Measurements from ENCODE around the gene ZDHHC14.

The ZDHHC14 gene

DNA sequence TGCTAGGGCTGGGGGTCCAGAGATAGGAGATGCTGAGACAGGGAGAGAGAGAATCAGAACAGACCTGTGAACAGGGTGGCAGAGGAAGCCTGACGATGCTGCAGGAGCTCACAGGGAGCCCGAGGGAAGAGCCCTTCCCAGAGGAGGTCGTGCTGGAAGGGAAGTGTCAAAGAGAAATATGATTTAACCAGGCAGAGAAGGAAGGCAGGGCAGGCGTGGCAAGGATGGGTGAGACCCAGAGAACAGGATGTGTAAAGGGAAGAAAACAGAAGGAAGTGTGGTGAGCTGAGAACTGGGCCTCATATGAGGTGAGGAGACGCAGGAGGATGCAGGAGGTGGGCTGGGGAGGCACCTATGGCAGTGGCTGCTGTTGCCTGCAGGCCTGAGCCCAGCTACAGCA is 105.6 kb downstream of the ZDHHC14 start:
- H3K9ac ChIP-seq (ENCODE audit: low read depth in 1 of 2, low read length in 2 of 2), result no peak overlapping the region
- peaks cover 0 to 3% of the 10 kb centered on the region in 2 donors for H3K4me1 ChIP-seq (ENCODE audit: control insufficient read depth in 2 of 2, insufficient read depth in 2 of 2, low read length in 2 of 2)
- H3K27me3 ChIP-seq (ENCODE audit: control insufficient read depth in 2 of 2, insufficient read depth in 2 of 2, low read length in 2 of 2), result no peaks in the 10 kb centered on the region
- no peak overlapping the region for H3K4me3 ChIP-seq (ENCODE audit: low read length in 2 of 2)
- no peaks in the 10 kb centered on the region for H3K36me3 ChIP-seq (ENCODE audit: control insufficient read depth in 2 of 2, insufficient read depth in 2 of 2, low read length in 2 of 2)
- H3K27ac ChIP-seq (ENCODE audit: low read depth in 2 of 2, low read length in 2 of 2), result no peak overlapping the region
- H3K9me3 ChIP-seq (ENCODE audit: control insufficient read depth in 2 of 2, low read length in 2 of 2), result no peaks in the 10 kb centered on the region

DNA sequence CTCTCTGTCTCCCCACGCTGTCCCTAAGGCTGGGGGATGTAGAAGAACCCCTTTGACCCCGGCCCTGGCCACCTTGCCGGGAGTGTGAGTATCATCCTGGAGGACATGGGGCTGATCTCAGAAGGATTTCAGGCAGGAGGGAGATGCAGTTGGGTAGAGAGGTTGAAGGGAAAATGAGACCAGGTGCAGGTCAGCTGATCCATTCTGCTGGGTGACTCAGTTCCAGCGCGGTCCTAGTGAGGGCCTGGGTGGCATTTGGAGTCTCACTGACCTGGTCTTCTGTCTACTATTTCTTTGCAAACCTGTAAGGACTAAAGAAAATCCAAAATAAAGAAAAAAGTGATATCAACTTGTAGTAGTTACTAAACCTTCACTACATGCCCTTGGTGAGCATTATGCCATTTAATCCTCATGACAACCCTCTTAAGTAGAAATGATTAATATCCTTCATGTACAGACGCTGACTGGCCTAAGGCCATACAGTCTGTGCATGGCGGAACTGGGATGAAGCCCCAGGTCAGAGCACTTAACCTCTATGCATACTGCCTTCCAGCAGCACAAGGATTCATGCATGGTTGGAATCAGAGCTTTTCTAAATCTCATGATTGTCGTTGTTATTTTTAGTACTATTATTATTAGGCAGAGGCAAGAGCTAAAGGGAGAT is 106.3 kb downstream of the ZDHHC14 start:
- H3K4me1 ChIP-seq (ENCODE audit: control insufficient read depth in 2 of 2, insufficient read depth in 2 of 2, low read length in 2 of 2), result peaks cover 0 to 3% of the 10 kb centered on the region in 2 donors

DNA sequence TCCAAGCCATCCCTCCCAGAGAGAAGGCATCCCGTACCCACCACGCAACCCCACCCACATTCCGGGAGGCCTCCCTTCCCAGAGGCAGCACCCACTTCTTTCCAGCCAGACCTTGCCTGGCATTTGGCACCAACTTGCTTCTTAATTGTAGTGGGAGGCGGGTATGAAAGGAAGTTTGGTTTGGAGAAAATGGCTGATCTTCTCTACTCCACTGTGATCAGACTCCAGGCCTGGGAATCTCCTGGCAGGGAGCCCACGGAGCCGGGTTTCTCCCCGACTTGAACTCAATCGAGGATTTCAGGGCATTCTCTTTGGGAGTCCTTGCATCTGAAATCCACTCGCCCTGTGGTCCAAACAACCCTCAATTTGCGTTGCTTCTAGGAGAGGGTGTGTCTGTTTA is 107.1 kb downstream of the ZDHHC14 start:
- Histone ChIP-seq H3K4me1 (ENCODE audit: control insufficient read depth in 2 of 2, insufficient read depth in 2 of 2, low read length in 2 of 2) (peaks cover 0 to 3% of the 10 kb centered on the region in 2 donors), H3K4me3 (ENCODE audit: low read length in 2 of 2) (no peak overlapping the region), H3K36me3 (ENCODE audit: control insufficient read depth in 2 of 2, insufficient read depth in 2 of 2, low read length in 2 of 2) (no peaks in the 10 kb centered on the region), H3K9me3 (ENCODE audit: control insufficient read depth in 2 of 2, low read length in 2 of 2) (no peaks in the 10 kb centered on the region), H3K27me3 (ENCODE audit: control insufficient read depth in 2 of 2, insufficient read depth in 2 of 2, low read length in 2 of 2) (no peaks in the 10 kb centered on the region), H3K9ac (ENCODE audit: low read depth in 1 of 2, low read length in 2 of 2) (no peak overlapping the region), H3K27ac (ENCODE audit: low read depth in 2 of 2, low read length in 2 of 2) (no peak overlapping the region)

More for the DNA sequence above, 106.3 kb downstream of the ZDHHC14 start:
- Histone ChIP-seq H3K9me3 (ENCODE audit: control insufficient read depth in 2 of 2, low read length in 2 of 2) (no peaks in the 10 kb centered on the region), H3K4me3 (ENCODE audit: low read length in 2 of 2) (no peak overlapping the region), H3K27me3 (ENCODE audit: control insufficient read depth in 2 of 2, insufficient read depth in 2 of 2, low read length in 2 of 2) (no peaks in the 10 kb centered on the region), H3K36me3 (ENCODE audit: control insufficient read depth in 2 of 2, insufficient read depth in 2 of 2, low read length in 2 of 2) (no peaks in the 10 kb centered on the region), H3K9ac (ENCODE audit: low read depth in 1 of 2, low read length in 2 of 2) (no peak overlapping the region), H3K27ac (ENCODE audit: low read depth in 2 of 2, low read length in 2 of 2) (no peak overlapping the region)

DNA sequence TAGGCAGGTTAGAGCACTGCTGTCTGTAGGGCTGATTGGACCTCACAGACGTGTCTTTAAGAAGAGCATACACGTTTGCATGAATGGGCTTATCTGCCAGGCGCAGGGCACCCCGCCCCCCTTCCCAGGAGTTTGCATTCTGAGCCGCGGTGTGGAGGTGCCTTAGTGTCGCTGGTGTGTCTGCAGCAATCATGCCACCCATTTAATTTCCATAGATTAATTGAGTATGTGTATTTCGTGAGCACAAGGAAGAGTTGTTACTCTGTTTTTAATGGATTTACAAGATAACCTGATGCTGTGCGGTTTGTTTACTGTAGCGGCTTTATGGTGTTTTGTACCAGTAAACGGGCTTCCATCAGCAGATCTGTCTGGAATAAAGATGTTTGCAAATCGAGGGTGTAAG is 107.7 kb downstream of the ZDHHC14 start:
- Histone ChIP-seq H3K9me3 (ENCODE audit: control insufficient read depth in 2 of 2, low read length in 2 of 2) (no peaks in the 10 kb centered on the region), H3K4me1 (ENCODE audit: control insufficient read depth in 2 of 2, insufficient read depth in 2 of 2, low read length in 2 of 2) (peaks cover 0 to 3% of the 10 kb centered on the region in 2 donors), H3K9ac (ENCODE audit: low read depth in 1 of 2, low read length in 2 of 2) (no peak overlapping the region), H3K36me3 (ENCODE audit: control insufficient read depth in 2 of 2, insufficient read depth in 2 of 2, low read length in 2 of 2) (no peaks in the 10 kb centered on the region), H3K27ac (ENCODE audit: low read depth in 2 of 2, low read length in 2 of 2) (no peak overlapping the region), H3K4me3 (ENCODE audit: low read length in 2 of 2) (no peak overlapping the region), H3K27me3 (ENCODE audit: control insufficient read depth in 2 of 2, insufficient read depth in 2 of 2, low read length in 2 of 2) (no peaks in the 10 kb centered on the region)

DNA sequence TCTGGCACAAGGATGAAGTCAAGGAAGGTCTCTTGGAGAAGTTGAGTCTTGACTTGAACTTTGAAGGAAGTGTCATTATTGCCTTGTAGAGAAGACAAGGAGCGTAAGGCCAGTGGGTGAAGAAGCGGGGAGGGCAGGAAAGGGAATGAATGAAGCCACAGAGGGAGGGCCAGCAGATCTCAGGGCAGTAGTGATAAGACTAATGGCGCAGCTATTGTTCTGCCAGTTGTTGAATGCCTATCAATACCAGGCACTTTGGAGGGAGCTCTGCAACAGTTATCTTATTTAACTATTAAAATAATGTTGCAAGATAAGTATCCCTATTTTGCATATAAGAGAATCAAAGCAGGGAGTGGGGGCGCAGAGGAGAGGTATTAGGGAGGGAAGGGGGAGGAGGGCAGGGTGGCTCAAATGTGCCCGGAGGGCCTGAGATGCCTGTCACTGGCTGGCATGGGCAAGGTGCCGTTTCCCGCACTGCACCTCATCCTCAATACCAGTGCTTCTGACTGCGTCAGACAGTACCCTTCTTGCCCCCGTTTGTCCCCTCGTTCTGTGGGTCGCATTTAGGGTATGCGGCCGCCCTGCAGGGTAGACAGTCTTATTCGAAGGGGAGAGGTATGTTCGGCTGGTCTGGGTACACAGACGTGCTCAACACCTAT is 109.8 kb downstream of the ZDHHC14 start:
- Histone ChIP-seq H3K27me3 (ENCODE audit: control insufficient read depth in 2 of 2, insufficient read depth in 2 of 2, low read length in 2 of 2) (no peaks in the 10 kb centered on the region), H3K27ac (ENCODE audit: low read depth in 2 of 2, low read length in 2 of 2) (no peak overlapping the region), H3K36me3 (ENCODE audit: control insufficient read depth in 2 of 2, insufficient read depth in 2 of 2, low read length in 2 of 2) (no peaks in the 10 kb centered on the region), H3K4me1 (ENCODE audit: control insufficient read depth in 2 of 2, insufficient read depth in 2 of 2, low read length in 2 of 2) (peaks cover 0 to 3% of the 10 kb centered on the region in 2 donors), H3K9me3 (ENCODE audit: control insufficient read depth in 2 of 2, low read length in 2 of 2) (no peaks in the 10 kb centered on the region), H3K9ac (ENCODE audit: low read depth in 1 of 2, low read length in 2 of 2) (no peak overlapping the region), H3K4me3 (ENCODE audit: low read length in 2 of 2) (no peak overlapping the region)

DNA sequence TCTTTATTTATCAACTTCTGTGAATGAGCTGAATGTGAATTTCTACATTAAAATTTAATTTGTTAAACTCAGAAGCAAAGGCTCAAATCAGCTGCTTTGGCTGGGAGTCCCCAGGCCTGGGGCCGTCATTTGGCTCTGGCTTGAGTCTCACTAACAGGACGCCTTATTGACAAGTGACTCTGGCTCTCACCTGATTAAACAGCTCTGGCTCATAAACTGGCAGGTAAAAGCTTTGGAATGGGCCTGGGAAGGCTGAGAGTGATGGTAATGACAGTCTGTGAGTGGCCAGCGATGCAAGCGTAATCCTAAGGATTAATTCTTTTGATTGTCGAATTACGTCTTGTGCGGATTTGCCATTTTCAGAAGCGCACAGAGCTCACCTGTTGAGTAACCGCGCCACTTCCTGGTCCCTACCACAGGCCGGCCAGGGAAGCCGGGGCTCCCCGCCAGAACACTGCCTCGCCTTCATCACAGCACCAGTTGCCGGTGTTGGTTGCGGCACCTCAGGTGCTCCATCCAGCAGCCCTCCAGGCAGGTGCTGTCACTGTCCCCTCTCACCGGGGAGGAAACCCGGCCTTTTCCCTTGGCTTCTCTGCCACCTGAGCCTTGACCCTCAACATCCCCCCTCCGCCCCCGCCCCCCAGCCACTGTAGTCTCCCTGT is 110.7 kb downstream of the ZDHHC14 start:
- Histone ChIP-seq H3K27me3 (ENCODE audit: control insufficient read depth in 2 of 2, insufficient read depth in 2 of 2, low read length in 2 of 2) (no peaks in the 10 kb centered on the region), H3K9ac (ENCODE audit: low read depth in 1 of 2, low read length in 2 of 2) (no peak overlapping the region), H3K27ac (ENCODE audit: low read depth in 2 of 2, low read length in 2 of 2) (no peak overlapping the region), H3K4me3 (ENCODE audit: low read length in 2 of 2) (no peak overlapping the region), H3K4me1 (ENCODE audit: control insufficient read depth in 2 of 2, insufficient read depth in 2 of 2, low read length in 2 of 2) (peaks cover 0 to 3% of the 10 kb centered on the region in 2 donors), H3K9me3 (ENCODE audit: control insufficient read depth in 2 of 2, low read length in 2 of 2) (no peaks in the 10 kb centered on the region), H3K36me3 (ENCODE audit: control insufficient read depth in 2 of 2, insufficient read depth in 2 of 2, low read length in 2 of 2) (no peaks in the 10 kb centered on the region)

DNA sequence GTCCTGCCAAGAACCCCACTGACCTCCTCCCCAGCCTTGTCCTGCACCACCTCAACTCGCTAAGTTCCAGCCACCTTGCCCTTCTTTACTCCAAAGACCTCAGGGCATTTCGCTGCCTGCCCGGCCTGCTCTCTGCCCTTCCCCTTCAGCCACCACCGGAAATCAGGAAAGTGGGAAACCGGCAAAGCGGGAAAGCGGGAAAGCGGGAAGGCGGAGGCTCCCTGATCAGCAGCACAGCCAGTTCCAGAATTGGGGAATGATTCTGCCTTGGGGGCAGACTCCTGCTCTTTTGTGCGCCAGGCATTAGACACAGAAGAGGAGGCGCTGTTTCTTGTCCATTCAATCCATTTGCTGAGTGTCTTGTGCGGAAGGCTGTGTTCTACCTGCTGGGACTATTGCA is 111.3 kb downstream of the ZDHHC14 start:
- Histone ChIP-seq H3K9me3 (ENCODE audit: control insufficient read depth in 2 of 2, low read length in 2 of 2) (no peaks in the 10 kb centered on the region), H3K4me1 (ENCODE audit: control insufficient read depth in 2 of 2, insufficient read depth in 2 of 2, low read length in 2 of 2) (no peaks in the 10 kb centered on the region), H3K4me3 (ENCODE audit: low read length in 2 of 2) (no peak overlapping the region), H3K27ac (ENCODE audit: low read depth in 2 of 2, low read length in 2 of 2) (no peak overlapping the region), H3K27me3 (ENCODE audit: control insufficient read depth in 2 of 2, insufficient read depth in 2 of 2, low read length in 2 of 2) (no peaks in the 10 kb centered on the region), H3K9ac (ENCODE audit: low read depth in 1 of 2, low read length in 2 of 2) (no peak overlapping the region), H3K36me3 (ENCODE audit: control insufficient read depth in 2 of 2, insufficient read depth in 2 of 2, low read length in 2 of 2) (no peaks in the 10 kb centered on the region)

DNA sequence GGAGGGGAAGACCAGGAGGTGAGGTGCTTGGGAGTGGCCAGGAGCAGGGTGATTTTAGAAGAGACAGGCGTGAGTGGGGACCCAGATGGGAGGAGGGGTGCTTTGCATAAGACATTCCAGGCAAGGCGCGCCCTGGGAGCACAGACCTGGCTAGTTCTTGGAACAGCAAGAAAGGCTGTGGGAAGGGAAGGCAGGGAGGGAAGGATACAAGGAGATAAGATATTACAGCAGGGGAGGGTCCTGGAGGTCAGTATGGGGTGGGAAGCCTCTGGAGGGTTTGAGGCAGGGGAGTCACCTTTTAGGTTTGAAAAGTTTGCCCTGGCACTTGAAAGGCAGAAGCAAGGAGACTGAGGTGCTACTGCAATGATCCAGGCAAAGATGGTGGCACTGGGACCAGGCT is 111.8 kb downstream of the ZDHHC14 start:
- no peak overlapping the region for H3K9ac ChIP-seq (ENCODE audit: low read depth in 1 of 2, low read length in 2 of 2)
- H3K4me1 ChIP-seq (ENCODE audit: control insufficient read depth in 2 of 2, insufficient read depth in 2 of 2, low read length in 2 of 2), result no peaks in the 10 kb centered on the region
- H3K9me3 ChIP-seq (ENCODE audit: control insufficient read depth in 2 of 2, low read length in 2 of 2), result no peaks in the 10 kb centered on the region
- no peak overlapping the region for H3K4me3 ChIP-seq (ENCODE audit: low read length in 2 of 2)
- no peak overlapping the region for H3K27ac ChIP-seq (ENCODE audit: low read depth in 2 of 2, low read length in 2 of 2)
- H3K27me3 ChIP-seq (ENCODE audit: control insufficient read depth in 2 of 2, insufficient read depth in 2 of 2, low read length in 2 of 2), result no peaks in the 10 kb centered on the region
- H3K36me3 ChIP-seq (ENCODE audit: control insufficient read depth in 2 of 2, insufficient read depth in 2 of 2, low read length in 2 of 2), result no peaks in the 10 kb centered on the region

DNA sequence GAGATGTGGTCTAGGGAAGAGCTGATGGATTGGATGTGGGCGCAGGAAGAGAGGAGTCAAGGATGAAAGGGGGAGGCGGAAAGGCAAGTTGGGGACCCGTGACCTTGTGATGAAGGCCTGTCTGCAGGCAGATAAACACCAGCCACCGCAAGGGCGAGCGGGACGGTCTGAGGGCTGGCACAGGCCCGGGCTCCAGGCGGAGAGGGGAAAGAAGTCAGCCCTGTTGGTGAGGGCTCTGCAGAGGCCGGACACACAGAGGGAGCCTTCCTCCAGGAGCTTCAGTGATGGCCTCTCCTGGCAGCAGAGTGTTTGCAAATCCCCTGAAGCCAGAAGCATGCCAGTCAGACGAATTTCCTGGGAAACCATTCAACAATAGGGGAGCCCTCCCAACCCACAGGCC is 112.2 kb downstream of the ZDHHC14 start:
- H3K9ac ChIP-seq (ENCODE audit: low read depth in 1 of 2, low read length in 2 of 2), result no peak overlapping the region
- no peak overlapping the region for H3K4me3 ChIP-seq (ENCODE audit: low read length in 2 of 2)
- H3K4me1 ChIP-seq (ENCODE audit: control insufficient read depth in 2 of 2, insufficient read depth in 2 of 2, low read length in 2 of 2), result no peaks in the 10 kb centered on the region
- H3K27ac ChIP-seq (ENCODE audit: low read depth in 2 of 2, low read length in 2 of 2), result no peak overlapping the region
- no peaks in the 10 kb centered on the region for H3K27me3 ChIP-seq (ENCODE audit: control insufficient read depth in 2 of 2, insufficient read depth in 2 of 2, low read length in 2 of 2)
- H3K36me3 ChIP-seq (ENCODE audit: control insufficient read depth in 2 of 2, insufficient read depth in 2 of 2, low read length in 2 of 2), result no peaks in the 10 kb centered on the region
- no peaks in the 10 kb centered on the region for H3K9me3 ChIP-seq (ENCODE audit: control insufficient read depth in 2 of 2, low read length in 2 of 2)

DNA sequence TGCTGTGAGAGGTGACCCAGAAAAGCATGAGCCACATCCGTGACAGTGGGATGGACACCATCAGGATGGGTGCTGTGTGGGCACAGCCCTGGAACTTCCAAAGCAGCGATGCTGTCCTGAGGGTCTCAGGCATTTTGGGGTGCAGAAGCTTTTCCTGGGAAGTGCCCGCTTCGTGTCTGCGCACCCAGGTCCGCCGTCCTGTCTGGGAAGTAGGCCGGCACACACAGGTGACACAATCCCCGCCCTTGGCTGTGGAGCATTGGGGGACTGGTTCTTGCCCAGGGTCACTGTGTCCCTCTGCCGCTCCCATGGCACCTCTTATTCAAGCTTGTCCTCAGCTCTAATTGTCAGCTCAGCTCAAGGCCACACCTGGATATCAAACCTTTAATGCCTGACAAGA is 112.6 kb downstream of the ZDHHC14 start:
- Histone ChIP-seq H3K4me1 (ENCODE audit: control insufficient read depth in 2 of 2, insufficient read depth in 2 of 2, low read length in 2 of 2) (no peaks in the 10 kb centered on the region), H3K4me3 (ENCODE audit: low read length in 2 of 2) (no peak overlapping the region), H3K27me3 (ENCODE audit: control insufficient read depth in 2 of 2, insufficient read depth in 2 of 2, low read length in 2 of 2) (no peaks in the 10 kb centered on the region), H3K9me3 (ENCODE audit: control insufficient read depth in 2 of 2, low read length in 2 of 2) (no peaks in the 10 kb centered on the region), H3K36me3 (ENCODE audit: control insufficient read depth in 2 of 2, insufficient read depth in 2 of 2, low read length in 2 of 2) (no peaks in the 10 kb centered on the region), H3K9ac (ENCODE audit: low read depth in 1 of 2, low read length in 2 of 2) (no peak overlapping the region), H3K27ac (ENCODE audit: low read depth in 2 of 2, low read length in 2 of 2) (no peak overlapping the region)
